GM18502 (cell line): ENCODE results near the gene EFS.

Source experiments
- ATAC-seq: cut with Tn5 transposase; IDR thresholded peaks from one replicate; pipeline ENCODE4 v1.9.1; 2021; ENCODE audit warnings: mild to moderate bottlenecking; ENCODE audit not compliant: unreplicated experiment, poor library complexity

EFS gene, protein sequence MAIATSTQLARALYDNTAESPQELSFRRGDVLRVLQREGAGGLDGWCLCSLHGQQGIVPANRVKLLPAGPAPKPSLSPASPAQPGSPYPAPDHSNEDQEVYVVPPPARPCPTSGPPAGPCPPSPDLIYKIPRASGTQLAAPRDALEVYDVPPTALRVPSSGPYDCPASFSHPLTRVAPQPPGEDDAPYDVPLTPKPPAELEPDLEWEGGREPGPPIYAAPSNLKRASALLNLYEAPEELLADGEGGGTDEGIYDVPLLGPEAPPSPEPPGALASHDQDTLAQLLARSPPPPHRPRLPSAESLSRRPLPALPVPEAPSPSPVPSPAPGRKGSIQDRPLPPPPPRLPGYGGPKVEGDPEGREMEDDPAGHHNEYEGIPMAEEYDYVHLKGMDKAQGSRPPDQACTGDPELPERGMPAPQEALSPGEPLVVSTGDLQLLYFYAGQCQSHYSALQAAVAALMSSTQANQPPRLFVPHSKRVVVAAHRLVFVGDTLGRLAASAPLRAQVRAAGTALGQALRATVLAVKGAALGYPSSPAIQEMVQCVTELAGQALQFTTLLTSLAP

DNA sequence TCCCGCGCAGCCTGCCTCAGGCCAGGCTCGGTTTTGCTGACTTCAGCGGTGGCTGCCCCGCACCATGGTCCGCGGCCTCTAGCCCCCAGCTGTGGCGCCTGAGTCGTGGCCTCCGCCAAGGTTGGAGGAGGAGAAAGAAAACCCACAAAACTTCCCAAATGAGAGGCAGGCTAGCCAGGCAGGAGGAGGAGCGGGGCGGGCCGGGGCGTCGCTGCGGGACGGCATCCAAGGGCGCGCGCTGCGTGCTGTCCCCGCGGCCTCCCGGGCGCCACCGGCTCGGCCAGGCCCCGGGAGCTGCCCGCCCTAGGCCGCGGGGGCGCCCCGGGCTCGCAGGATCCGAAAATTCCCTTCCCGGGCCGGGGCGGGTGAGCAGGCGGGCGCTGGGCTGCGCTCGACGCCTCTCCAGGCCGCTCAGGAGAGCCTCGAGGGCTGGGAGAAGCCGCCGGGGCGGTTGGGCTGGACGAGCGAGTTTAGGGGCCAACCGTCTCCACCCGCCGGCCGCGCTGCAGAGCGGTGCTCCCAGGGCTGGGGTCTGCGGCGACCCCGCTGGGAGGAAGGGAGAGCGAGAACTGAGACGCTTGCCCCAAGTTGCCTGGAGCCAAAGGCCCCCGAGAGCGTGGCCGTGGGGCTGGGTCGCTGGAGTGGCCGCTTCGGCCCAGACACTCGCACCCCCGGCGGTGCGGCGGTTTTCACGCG is at the start of gene EFS:
Gene EFS, minus strand, starts transcription at position 137 of the 696 bp plus-strand sequence. CDS start 147 bp downstream, outside the sequence.
- ATAC-seq, result no peak

DNA sequence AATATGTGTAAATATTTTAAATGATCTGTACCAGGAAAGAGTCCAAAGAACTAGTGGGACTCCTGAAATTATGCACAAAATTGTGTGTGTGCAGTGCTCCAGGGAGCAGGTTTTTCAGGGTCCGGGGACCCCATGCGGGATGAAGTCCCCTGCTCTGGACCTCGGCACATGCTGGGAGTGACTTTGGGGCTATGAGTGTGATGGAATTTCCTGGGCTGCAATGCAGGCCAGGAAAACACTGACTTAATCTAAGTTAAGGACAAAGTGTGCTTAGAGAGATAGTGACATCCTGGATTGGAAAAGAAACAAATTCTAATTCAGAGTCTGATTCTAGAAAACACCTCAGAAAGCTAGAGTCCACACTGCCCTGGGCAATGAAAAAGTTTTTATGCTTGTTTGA is 49.3 kb upstream of the EFS start:
- no peak for ATAC-seq

DNA sequence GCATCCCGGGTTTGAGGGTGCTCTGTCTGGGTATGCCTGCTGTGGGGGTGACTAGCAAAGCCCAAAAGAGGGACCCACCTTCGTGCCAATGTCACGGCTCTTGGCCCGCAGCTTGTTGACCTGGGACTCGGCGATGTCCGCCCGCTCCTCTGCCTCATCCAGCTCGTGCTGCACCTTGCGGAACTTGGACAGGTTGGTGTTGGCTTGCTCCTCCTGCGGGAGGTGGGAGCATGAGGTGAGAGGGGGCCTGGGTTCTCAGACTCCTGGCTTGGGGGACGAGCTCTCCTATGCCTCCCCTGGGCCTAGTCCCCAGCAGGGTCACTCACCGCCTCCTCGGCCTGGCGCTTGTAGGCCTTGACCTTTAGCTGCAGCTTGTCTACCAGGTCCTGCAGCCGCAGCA is 48.7 kb upstream of the EFS start:
- ATAC-seq, result no peak

DNA sequence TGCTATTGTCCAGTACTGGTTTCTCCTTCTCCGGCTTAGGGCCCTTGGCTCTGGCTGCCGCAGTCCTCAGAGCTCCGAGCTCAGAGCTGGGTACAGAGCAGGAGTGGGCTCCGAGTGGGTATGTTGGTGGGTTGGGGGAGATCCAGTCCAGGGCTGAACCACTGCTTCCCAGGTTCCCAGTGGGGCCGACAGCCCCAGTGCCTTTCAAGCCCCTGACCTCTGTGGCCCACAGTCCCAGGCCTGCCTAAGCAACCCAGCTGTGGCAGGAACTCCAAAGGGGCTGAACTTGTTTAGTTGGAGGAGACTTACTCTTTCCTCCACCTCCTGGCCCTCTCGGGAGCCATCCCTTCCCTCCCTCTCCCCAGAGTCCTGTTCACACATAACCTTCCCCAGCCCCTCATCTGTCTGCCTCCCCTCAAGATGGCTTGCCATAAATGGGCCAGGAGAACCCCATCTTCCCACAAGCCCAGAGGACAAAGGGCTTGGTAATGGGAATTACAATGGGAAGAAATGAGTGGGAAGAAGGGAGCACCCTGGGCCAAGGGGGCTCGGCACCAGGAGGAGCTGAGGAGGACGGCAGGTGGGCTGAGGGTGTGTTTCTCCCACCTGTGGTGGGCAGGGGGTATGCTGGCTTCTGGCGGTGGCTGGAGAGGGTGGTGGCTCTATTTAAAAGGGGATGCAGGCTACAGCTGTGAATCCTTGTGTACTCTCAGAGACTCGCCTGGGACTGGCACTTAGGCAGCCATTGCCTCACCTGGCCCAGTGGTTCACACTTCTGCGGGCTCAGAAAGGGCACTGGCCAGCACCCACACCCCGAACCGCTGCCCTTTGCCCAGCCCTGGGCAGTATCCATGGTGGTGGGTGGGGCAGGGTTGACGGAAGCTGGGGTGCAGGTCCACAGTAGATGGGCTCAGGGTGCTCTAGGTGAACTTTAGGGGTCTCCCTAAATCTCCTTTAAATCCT is 46.9 kb upstream of the EFS start:
- no peak for ATAC-seq

DNA sequence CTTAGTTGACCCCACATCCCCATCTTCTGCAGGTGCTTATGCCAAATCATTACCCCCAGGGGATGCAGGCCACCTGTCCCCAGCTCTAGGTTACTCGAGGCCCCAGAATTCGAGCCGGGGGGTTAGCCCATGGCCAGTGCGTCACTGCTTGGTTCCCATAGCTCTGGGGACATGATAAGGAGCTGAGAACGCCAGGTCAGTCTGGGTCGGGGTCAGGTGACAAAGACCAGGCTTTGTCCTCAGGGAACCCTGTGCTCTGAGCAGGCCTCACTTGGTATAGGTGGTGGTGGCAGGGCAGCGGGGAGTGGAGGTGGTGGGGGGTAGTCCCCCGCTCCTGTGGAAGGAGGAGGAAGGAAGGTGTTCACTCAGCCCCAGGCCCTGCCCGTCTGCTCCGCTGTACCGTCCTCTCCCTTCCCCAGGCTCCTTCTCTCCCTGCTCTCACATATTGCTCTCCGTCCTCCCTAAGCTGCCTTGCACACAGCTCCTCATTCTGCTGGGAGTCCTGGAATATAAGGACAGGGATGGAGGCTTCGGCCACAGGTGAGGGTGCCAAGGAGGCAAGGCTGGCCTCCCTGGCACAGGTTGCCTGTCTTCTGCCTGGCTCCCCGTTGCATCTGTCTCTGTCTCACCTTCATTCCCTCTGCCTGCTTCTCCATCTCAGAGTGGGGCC is 45.1 kb upstream of the EFS start:
- no peak for ATAC-seq

DNA sequence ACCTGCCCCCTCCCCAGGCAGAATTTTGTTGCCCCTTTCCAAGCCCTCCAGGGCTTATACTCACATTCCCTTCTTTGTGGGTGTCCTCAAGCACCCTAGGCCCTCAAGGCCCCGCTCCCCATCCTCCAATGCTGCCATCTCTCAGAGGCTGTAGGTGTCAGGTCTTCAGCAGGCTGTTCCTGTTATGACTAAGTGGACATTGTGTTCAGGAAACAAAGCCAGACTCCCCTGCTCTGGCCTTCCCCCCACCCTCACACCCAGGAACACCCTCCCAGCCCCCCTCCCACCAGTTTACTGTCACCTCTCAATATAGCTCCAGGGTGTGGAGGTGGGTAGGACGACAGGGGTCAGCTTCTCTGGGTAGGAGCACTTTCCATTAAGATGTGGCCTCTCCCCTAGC is 44.5 kb upstream of the EFS start:
- ATAC-seq, result no peak

DNA sequence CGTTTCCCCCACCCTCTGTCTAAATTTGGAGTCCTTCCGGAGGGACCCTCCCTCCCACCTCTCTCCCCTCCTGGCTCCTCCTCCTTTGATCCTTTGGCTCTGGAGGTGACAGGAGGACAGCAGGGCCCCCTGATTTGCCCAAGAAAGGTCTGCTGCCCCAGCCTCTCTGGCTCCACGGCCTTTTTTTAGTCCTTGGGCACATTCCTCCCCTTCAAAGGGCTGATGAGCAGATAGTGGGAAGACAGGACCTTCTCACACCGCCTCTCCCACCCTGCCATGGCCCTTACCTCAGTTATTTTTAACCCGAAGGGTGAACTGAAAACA is 43.3 kb upstream of the EFS start:
- ATAC-seq, result no peak

DNA sequence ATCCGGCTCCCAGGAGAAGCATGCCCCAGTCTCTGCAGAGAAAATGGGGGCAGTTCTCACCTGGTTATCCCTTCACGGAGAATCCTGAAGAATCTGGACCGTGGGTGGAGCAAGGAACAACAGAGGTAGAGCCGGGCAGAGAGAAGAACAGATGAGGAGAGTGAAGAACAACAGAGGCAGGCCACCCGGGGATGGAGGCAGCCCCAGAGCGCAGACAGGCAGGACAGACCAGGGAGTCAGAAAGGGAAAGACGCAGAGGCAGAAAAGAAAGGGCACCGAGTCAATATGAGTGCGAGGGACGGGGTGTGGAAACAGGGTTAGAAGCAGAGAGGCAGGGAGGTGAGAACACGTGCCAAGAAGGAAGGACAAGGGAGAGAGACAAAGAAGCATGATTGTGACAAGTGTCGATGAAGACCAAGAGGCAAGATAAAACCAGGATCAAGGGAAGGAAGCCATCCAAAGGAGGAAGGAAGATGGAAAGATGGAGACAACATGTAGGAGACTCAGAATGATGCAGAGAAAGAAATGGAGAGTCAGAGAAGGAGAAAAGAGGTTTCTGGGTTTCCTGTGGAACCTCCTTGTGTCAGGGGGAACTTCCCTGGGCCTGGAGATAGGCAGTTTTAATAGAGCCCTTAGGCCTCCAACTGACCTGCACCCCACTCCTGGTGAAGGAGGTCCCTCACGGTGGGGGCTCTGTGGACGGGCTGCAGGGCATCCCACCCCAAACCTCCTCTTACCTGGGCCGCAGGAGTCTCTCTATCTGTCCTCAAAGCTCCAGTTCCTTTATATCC is 42.7 kb upstream of the EFS start, which contains the start of gene MYH6:
Gene MYH6, minus strand, starts transcription at position 758 of the 791 bp plus-strand sequence. CDS start 1,050 bp downstream, outside the sequence.
- ATAC-seq, result no peak

DNA sequence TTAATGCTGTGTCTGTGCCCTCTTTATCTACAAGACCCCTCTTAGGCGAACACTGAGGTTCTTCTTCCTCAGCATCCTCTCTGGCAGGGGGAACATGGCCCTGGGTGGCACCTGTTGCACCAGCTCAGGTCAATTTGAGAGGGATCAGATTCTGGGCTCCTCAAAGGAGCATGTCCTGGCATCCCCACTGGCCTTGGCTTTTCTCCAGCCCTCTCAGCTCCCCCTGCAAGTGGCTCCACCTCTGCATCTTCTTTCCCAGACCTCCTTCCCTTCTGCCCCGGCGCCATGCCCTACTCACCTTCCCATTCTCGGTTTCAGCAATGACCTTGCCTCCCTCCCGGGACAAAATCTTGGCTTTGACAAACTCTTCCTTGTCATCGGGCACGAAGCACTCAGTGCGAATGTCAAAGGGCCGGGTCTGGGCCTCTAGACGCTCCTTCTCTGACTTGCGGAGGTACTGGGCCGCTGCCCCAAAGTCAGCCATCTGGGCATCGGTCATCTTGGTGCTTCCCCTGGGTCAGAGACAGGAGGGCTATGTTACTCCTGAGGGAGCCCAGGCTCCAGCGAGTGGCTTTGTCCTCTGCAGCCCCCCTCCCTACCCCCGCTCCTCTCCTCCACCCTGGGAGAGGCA is 41.9 kb upstream of the EFS start:
- ATAC-seq, result no peak

DNA sequence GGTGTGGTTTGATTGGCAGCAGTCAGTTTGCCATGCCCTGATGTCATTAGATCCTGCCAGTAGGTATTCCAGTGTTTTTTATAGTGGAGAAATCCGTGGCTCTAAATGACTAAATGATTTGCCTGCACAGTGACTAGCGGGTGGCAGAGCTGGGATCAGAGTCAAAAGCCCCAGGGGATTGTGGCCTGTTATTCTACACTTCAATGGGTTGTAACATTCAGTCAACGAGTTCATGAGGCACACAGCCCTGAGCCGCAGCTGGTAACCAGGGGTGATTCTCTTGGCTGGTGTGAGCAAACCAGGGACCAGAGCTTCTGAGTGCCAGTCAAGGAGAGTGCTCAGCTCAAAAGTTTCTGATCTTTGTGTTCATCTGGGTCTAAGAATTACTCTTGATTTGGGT is 41.3 kb upstream of the EFS start:
- no peak for ATAC-seq

DNA sequence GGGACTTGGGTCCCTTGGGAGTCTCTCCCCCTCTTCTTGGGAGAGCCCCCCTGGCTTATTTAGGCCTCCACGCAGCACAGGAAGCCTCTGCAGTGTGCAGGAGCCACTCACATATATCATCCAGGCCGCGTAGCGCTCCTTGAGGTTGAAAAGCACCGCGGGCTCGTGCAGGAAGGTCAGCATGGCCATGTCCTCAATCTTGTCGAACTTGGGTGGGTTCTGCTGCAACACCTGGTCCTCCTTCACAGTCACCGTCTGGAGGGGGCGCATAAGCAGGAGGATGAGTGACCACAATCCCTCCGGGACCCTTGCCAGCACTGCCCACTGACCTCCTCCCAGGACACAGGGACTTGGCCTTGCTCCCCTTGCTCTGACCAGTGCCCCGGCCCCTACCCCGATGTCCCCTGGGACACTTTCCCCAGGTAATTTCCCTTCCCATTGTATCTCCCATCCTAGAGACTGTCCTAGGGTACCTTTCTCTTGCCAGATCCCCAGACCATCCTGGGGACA is 40.6 kb upstream of the EFS start:
- no peak for ATAC-seq

DNA sequence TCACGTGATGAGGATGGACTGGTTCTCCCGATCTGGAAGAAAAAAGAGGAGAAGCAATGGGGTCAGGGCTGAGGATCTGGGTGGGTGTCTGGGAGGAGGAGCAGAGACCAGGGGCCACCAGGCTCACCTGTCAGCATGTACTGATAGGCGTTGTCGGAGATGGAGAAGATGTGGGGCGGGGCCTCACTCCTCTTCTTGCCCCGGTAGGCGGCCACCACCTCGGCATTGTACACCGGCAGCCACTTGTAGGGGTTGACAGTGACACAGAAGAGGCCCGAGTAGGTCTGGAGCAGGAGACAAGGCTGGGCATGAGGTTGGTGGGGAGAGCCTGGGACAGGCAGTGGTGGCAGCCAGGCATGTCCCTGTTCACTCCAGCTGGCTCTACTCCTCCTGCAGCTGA is 40.1 kb upstream of the EFS start:
- ATAC-seq, result no peak

DNA sequence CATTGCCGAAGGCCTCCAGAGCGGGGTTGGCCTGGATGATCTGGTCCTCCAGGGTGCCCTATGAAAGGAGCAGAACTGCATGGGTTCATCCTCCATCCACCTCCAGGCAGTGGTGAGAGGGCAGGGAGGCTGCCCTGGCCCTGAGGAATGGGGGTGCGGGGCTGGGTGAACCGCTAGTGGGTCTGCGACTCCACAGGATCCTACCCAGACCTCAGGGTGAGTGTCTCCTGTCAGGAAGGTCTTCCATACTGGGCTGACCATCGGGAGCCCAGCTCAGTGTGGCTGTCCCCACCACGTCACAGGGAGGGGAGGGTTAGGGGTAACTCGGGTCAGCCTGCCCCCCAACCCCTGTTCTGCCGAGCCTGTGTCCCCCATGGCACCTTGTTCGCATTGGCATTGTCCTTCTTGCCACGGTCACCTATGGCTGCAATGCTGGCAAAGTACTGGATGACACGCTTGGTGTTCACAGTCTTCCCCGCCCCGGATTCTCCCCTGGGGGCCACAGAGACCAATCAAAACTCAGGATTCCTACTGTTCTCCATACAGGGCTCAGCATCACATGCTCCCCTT is 39.4 kb upstream of the EFS start:
- ATAC-seq, result no peak

DNA sequence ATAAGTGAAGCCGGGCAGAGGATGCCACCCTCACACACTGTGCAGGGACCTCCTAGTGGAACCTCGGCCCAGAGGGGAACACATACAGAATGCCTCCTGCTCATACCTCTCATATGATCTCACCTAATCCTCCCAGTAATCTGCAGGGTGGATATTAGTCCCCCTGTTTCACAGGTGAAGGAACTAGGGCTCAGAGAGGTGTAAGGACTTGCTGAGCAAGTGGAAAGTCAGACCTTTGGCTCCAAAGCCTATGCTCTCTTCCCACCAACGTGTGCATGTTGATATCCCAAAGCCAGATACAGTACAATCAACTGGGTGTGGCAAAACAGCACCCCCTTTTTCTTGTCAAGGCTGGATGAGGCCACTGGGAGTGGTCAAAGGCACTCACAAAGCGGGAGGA is 38.9 kb upstream of the EFS start:
- ATAC-seq, result no peak

DNA sequence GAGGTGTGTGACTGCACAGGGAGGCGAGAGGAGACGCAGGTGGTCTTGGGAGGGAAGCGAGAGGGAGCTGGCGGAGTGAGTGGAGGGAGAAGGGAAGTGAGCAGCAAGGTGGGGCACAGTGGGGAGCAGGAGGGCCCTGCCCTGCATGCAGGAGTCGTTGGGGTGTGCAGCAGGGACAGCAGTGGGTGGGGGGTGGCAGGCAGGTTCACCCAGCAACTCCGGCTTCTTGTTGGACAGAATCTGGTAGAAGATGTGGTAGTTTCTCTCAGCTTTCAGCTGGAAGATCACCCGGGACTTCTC is 38.1 kb upstream of the EFS start:
- ATAC-seq, result no peak

DNA sequence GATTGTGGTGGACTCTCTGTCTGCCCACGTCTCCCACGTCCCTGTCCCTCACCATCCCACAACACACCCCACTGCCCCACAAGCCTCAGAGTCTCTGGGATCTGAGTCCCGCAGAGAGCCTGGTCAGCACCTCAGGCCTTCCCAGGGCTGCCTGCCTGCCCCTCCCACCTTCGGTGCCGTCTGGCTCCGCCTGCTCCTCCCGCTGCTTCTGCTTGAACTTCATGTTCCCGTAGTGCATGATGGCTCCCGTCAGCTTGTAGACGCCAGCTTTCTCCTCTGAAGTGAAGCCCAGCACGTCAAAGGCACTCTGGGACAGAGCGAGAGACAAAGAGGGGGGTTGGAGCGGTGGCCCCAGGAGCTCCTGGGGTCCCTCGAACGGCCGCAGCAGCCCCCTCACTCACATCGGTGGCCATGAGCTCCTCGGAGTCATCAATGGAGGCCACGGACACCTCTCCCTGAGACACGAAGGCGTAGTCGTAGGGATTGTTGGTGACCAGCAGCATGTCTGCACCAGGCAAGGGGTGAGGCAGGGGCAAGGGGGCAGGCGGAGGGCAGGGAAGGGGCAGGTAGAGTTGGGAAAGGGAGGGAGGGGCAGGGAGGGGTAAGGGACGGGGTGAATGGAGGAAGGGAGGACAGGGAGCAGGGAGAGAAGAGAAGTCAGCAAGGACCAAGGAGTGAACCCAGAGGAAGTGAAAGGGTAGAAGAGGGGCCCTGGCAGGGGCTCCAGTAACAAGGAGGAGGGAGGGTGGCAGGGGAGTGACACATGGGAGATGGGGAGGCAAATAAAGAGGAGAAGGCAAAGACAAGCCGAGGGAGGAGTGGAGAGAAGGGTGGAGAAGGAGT is 37.5 kb upstream of the EFS start:
- ATAC-seq, result no peak

DNA sequence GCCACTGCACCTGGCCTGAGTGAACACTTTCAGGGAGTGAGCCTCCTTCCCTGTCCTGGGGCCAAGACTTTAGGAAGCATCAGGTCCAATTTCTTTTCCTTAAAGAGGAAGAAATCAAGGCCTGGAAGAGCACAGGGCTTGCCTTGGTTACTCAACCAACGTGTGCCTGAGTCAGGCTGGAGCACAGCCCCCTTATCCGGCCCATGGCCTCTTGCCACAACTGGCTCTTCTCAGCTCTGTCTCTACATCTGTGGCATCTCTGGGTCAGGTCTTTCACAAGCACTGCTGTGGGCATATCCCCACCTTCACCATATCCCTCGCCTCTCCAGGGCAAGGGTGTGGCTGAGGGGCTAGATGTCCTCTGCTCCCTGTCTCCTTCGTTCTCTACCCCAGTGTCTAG is 36.3 kb upstream of the EFS start:
- no peak for ATAC-seq
